Mesenchymal stem cell (in vitro differentiated cells and primary cell): ENCODE results near the gene CEACAM16.

Source experiments
- DNase-seq: peaks from one replicate; pipeline ENCODE4 v3.0.0-alpha.2; 2013
- H2AFZ ChIP-seq: one replicate; pipeline ENCODE4 v1.6.1; 2013; ENCODE audit warnings: low read depth, mild to moderate bottlenecking, control low read depth, inconsistent platforms, low read length, moderate library complexity
- H2AK5ac ChIP-seq: 2 replicates; pipeline ENCODE4 v1.6.1; 2013; ENCODE audit warnings: low read length, moderate library complexity, mild to moderate bottlenecking, inconsistent platforms; ENCODE audit not compliant: severe bottlenecking
- H2BK120ac ChIP-seq: one replicate; pipeline ENCODE4 v1.6.1; 2013; ENCODE audit warnings: low read depth, mild to moderate bottlenecking, inconsistent platforms, low read length, moderate library complexity
- H2BK12ac ChIP-seq, 2 experiments: one replicate each; pipeline ENCODE4 v1.6.1; 2013; ENCODE audit warnings: inconsistent platforms in 2 of 2, low read length in 2 of 2, mild to moderate bottlenecking in 2 of 2, moderate library complexity in 2 of 2, control low read depth in 1 of 2
- H2BK15ac ChIP-seq: one replicate; pipeline ENCODE4 v1.6.1; 2013; ENCODE audit warnings: mild to moderate bottlenecking, low read depth, inconsistent platforms; ENCODE audit not compliant: poor library complexity, severe bottlenecking
- H2BK5ac ChIP-seq: 2 replicates; pipeline ENCODE4 v1.6.1; 2013; ENCODE audit warnings: low read depth, mild to moderate bottlenecking, low read length, control low read depth, inconsistent platforms; ENCODE audit not compliant: poor library complexity, severe bottlenecking
- H3K14ac ChIP-seq, 2 experiments: one replicate each; pipeline ENCODE4 v1.6.1; 2013; ENCODE audit warnings: inconsistent platforms in 2 of 2, low read length in 2 of 2, control low read depth in 1 of 2, mild to moderate bottlenecking in 1 of 2, moderate library complexity in 1 of 2
- H3K18ac ChIP-seq, 2 experiments: one replicate each; pipeline ENCODE4 v1.6.1; 2013; ENCODE audit warnings: inconsistent platforms in 2 of 2, low read length in 2 of 2, control low read depth in 1 of 2, low read depth in 1 of 2, mild to moderate bottlenecking in 1 of 2
- H3K23ac ChIP-seq, 2 experiments: one replicate each; pipeline ENCODE4 v1.6.1; 2013; ENCODE audit warnings: inconsistent platforms in 2 of 2, low read length in 2 of 2, mild to moderate bottlenecking in 2 of 2, moderate library complexity in 2 of 2, control low read depth in 1 of 2
- H3K27ac ChIP-seq: 2 replicates; pipeline ENCODE4 v1.5.1; 2013; ENCODE audit warnings: mild to moderate bottlenecking, moderate library complexity, low read length, control low read depth, inconsistent platforms; ENCODE audit not compliant: poor library complexity, severe bottlenecking
- H3K27me3 ChIP-seq, 2 experiments: 2 replicates each; pipeline versions ENCODE4 v1.6.1 to v1.7.0; 2013; ENCODE audit warnings: low read length in 2 of 2, mild to moderate bottlenecking in 2 of 2, moderate library complexity in 2 of 2, control low read depth in 1 of 2, inconsistent platforms in 1 of 2; ENCODE audit not compliant: control insufficient read depth in 1 of 2, insufficient read depth in 1 of 2
- H3K36me3 ChIP-seq, 2 experiments: 2 replicates each; pipeline versions ENCODE4 v1.6.1 to v1.7.0; 2013; ENCODE audit warnings: low read length in 2 of 2, control low read depth in 1 of 2, inconsistent platforms in 1 of 2, low read depth in 1 of 2, mild to moderate bottlenecking in 1 of 2; ENCODE audit not compliant: insufficient read depth in 2 of 2, control insufficient read depth in 1 of 2
- H3K4ac ChIP-seq, 2 experiments: one replicate each; pipeline ENCODE4 v1.6.1; 2013; ENCODE audit warnings: inconsistent platforms in 2 of 2, low read length in 2 of 2, mild to moderate bottlenecking in 2 of 2, moderate library complexity in 2 of 2, control low read depth in 1 of 2, low read depth in 1 of 2
- H3K4me1 ChIP-seq: 2 replicates; pipeline ENCODE4 v1.6.1; 2013; ENCODE audit warnings: low read depth, low read length, control low read depth; ENCODE audit not compliant: control insufficient read depth, insufficient read depth
- H3K4me2 ChIP-seq: 2 replicates; pipeline ENCODE4 v1.6.1; 2013; ENCODE audit warnings: low read length, mild to moderate bottlenecking, inconsistent platforms; ENCODE audit not compliant: poor library complexity, severe bottlenecking
- H3K4me3 ChIP-seq, 2 experiments: 2 replicates each; pipeline versions ENCODE4 v1.5.1 to v1.7.0; 2013; ENCODE audit warnings: low read length in 2 of 2, mild to moderate bottlenecking in 2 of 2, control low read depth in 1 of 2, low read depth in 1 of 2; ENCODE audit not compliant: insufficient read depth in 1 of 2
- H3K79me1 ChIP-seq: replicated peaks from 2 replicates; pipeline ENCODE4 v1.6.1; 2013; ENCODE audit warnings: mild to moderate bottlenecking, control low read depth, low read length, inconsistent platforms; ENCODE audit not compliant: poor library complexity, severe bottlenecking
- H3K9ac ChIP-seq: 2 replicates; pipeline ENCODE4 v1.7.0; 2013; ENCODE audit warnings: mild to moderate bottlenecking, low read length, moderate library complexity
- H3K9me3 ChIP-seq: 2 replicates; pipeline ENCODE4 v1.7.0; 2013; ENCODE audit warnings: mild to moderate bottlenecking, low read length; ENCODE audit not compliant: control insufficient read depth
- H4K8ac ChIP-seq: one replicate; pipeline ENCODE4 v1.6.1; 2013; ENCODE audit warnings: inconsistent platforms, mild to moderate bottlenecking, low read length, moderate library complexity
- H4K91ac ChIP-seq: one replicate; pipeline ENCODE4 v1.6.1; 2013; ENCODE audit warnings: mild to moderate bottlenecking, low read length, inconsistent platforms
- WGBS: methylation state at CpG from one replicate; pipeline ENCODE4 v1.1.7; 2013; ENCODE audit warnings: mixed read lengths; 5-methylcytosine and 5-hydroxymethylcytosine counted together

The CEACAM16 gene

GRCh38 chr19:44701228-44701627 is 2.3 kb downstream of the CEACAM16 start:
- Histone ChIP-seq H3K9me3 (no peaks in the 10 kb centered on the region), H3K4me3 (no peak overlapping the region), H4K8ac (no peak overlapping the region), H3K4me2 (no peak overlapping the region), H2BK12ac (no peak overlapping the region), H3K4ac (no peak overlapping the region), H2BK5ac (no peak overlapping the region), H3K9ac (no peak overlapping the region), H3K27me3 (peaks cover 10 to 33% of the 10 kb centered on the region in 2 experiments), H3K14ac (no peak overlapping the region), H2AK5ac (no peak overlapping the region), H2BK120ac (no peak overlapping the region), H3K4me1 (peaks cover 4% of the 10 kb centered on the region), H3K79me1 (no peaks in the 10 kb centered on the region), H3K23ac (no peak overlapping the region), H4K91ac (no peak overlapping the region), H2AFZ (no peak overlapping the region), H3K36me3 (no peaks in the 10 kb centered on the region), H3K18ac (no peak overlapping the region), H3K27ac (no peak overlapping the region), H2BK15ac (no peak overlapping the region)
- DNase-seq: no peak
- 87% methylated on average over 15 of the region's 15 CpGs for WGBS

- Histone ChIP-seq H3K36me3 (no peaks in the 10 kb centered on the region), H3K18ac (no peak overlapping the region), H3K9me3 (no peaks in the 10 kb centered on the region), H2AFZ (no peak overlapping the region), H3K4ac (no peak overlapping the region), H3K14ac (no peak overlapping the region), H3K4me1 (no peaks in the 10 kb centered on the region), H3K9ac (no peak overlapping the region), H3K27ac (no peak overlapping the region), H2BK5ac (no peak overlapping the region), H3K4me3 (no peak overlapping the region), H3K4me2 (no peak overlapping the region), H3K27me3 (peaks cover 11 to 31% of the 10 kb centered on the region in 2 experiments), H2AK5ac (no peak overlapping the region), H4K91ac (no peak overlapping the region), H3K79me1 (no peaks in the 10 kb centered on the region), H4K8ac (no peak overlapping the region), H2BK12ac (no peak overlapping the region), H2BK120ac (no peak overlapping the region), H2BK15ac (no peak overlapping the region), H3K23ac (no peak overlapping the region)
- no peak for DNase-seq
- WGBS: 92% methylated on average over 17 of the region's 17 CpGs
These were observed 3.7 kb downstream of the CEACAM16 start for GRCh38 chr19:44702551-44703176.

- Histone ChIP-seq H3K36me3 (no peaks in the 10 kb centered on the region), H3K9me3 (no peaks in the 10 kb centered on the region), H2BK120ac (no peak overlapping the region), H3K27ac (no peak overlapping the region), H3K14ac (no peak overlapping the region), H4K8ac (peak overlapping the region; percentile 0), H4K91ac (no peak overlapping the region), H2BK15ac (no peak overlapping the region), H3K4me3 (no peak overlapping the region), H2BK12ac (no peak overlapping the region), H2AFZ (no peak overlapping the region), H3K18ac (no peak overlapping the region), H2AK5ac (no peak overlapping the region), H3K9ac (no peak overlapping the region), H3K4me1 (no peaks in the 10 kb centered on the region), H3K4ac (no peak overlapping the region), H3K27me3 (peaks cover 6 to 29% of the 10 kb centered on the region in 2 experiments), H2BK5ac (no peak overlapping the region), H3K4me2 (no peak overlapping the region), H3K23ac (no peak overlapping the region), H3K79me1 (no peaks in the 10 kb centered on the region)
- WGBS: 95% methylated on average over 28 of the region's 28 CpGs
- DNase-seq: no peak
These were observed 4.6 kb downstream of the CEACAM16 start for GRCh38 chr19:44703336-44704078.

GRCh38 chr19:44704982-44705381 is 6.0 kb downstream of the CEACAM16 start:
- Histone ChIP-seq H3K4me3 (no peak overlapping the region), H2BK15ac (no peak overlapping the region), H3K18ac (no peak overlapping the region), H3K9me3 (no peaks in the 10 kb centered on the region), H2BK12ac (no peak overlapping the region), H3K4me2 (no peak overlapping the region), H3K9ac (no peak overlapping the region), H2BK120ac (no peak overlapping the region), H4K91ac (no peak overlapping the region), H3K36me3 (no peaks in the 10 kb centered on the region), H2BK5ac (no peak overlapping the region), H2AK5ac (no peak overlapping the region), H2AFZ (no peak overlapping the region), H3K14ac (no peak overlapping the region), H3K4me1 (no peaks in the 10 kb centered on the region), H3K23ac (no peak overlapping the region), H3K4ac (no peak overlapping the region), H3K27me3 (peaks cover 4 to 22% of the 10 kb centered on the region in 2 experiments), H4K8ac (no peak overlapping the region), H3K27ac (no peak overlapping the region), H3K79me1 (no peaks in the 10 kb centered on the region)
- WGBS: no CpG with 5 or more reads among the region's 1 CpG
- no peak for DNase-seq
